ENCODE measurements around the gene IP6K3. TPM values are rescaled to one million over a fixed set of nuclear protein-coding genes. Genes with fewer than 3 reads are reported as not detected.

Gene IP6K3
- total RNA-seq, 6 experiments from 2014 or later: 0.25 to 0.83 (median 0.50) TPM; not detected in 2

DNA sequence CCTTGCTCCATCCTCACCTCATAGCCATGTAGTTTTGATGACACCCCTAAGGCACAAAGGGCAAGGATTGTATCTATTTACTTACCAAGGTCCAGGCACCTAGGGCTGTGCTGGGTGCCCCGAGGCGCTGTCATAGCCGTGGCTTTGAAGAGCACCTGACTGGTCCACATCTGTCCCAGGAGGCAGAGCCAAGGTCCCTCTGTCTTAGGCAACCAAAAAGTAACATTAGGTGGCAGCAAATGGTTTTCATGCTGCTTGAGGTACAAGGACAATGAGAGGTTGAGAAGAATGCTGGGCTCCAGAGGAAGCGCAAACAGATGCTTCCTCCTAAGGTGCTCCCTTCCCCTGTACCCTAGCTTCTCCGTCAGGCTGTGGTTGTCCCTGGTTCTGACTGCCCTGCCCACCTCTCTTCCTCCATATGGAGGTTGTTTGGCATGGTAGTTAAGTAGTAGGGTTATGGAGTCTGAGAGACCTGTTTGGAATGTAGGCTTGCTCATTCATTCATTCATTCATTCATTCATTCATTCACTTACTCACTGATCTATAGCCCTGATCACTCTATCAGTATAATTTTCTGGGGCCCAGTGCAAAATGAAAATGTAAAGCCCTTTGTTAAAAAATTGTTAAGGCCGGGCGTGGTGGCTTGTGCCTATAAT lies 32.2 kb downstream of the IP6K3 start:
- H3K27ac Mint-ChIP-seq: no peak overlapping the region
- TF ChIP-seq, protein P1, sequence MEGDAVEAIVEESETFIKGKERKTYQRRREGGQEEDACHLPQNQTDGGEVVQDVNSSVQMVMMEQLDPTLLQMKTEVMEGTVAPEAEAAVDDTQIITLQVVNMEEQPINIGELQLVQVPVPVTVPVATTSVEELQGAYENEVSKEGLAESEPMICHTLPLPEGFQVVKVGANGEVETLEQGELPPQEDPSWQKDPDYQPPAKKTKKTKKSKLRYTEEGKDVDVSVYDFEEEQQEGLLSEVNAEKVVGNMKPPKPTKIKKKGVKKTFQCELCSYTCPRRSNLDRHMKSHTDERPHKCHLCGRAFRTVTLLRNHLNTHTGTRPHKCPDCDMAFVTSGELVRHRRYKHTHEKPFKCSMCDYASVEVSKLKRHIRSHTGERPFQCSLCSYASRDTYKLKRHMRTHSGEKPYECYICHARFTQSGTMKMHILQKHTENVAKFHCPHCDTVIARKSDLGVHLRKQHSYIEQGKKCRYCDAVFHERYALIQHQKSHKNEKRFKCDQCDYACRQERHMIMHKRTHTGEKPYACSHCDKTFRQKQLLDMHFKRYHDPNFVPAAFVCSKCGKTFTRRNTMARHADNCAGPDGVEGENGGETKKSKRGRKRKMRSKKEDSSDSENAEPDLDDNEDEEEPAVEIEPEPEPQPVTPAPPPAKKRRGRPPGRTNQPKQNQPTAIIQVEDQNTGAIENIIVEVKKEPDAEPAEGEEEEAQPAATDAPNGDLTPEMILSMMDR (IDR thresholded peaks at IDR 0.05): no peak
- H3K4me1 Mint-ChIP-seq (ENCODE audit: low read depth): peaks cover 28% of the 10 kb centered on the region
- H3K27me3 Mint-ChIP-seq (ENCODE audit: insufficient read depth): peaks cover 13% of the 10 kb centered on the region
- H3K36me3 Mint-ChIP-seq (ENCODE audit: low read depth): peaks cover 11% of the 10 kb centered on the region
- no peak for DNase-seq
- no peak overlapping the region for H3K4me3 Mint-ChIP-seq
- H3K9me3 Mint-ChIP-seq: no peaks in the 10 kb centered on the region

DNA sequence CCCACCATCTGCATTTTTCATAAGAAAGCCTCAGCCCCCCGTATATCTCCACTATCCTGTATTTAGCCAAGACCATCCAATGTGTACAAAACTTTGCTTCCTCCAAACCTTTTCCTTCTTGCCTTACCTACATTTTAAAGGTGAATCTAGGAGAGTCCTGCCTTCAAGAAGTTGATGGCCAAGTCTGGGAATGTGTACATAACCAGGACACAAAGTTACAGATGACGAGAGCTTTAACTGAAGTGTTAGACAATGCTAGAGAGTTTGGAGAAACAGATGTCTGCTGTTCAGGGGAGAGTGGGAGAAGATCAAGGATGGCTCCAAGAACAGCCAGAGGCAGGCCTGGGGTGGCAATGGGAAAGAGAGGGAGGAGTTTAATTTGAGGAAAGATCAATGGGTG lies 32.9 kb downstream of the IP6K3 start:
- Mint-ChIP-seq H3K4me3 (no peak overlapping the region), H3K27me3 (ENCODE audit: insufficient read depth) (peaks cover 8% of the 10 kb centered on the region), H3K36me3 (ENCODE audit: low read depth) (peaks cover 16% of the 10 kb centered on the region), H3K27ac (no peak overlapping the region), H3K9me3 (no peaks in the 10 kb centered on the region), H3K4me1 (ENCODE audit: low read depth) (peaks cover 35% of the 10 kb centered on the region)
- no peak for DNase-seq
- TF ChIP-seq, protein P1 (IDR thresholded peaks at IDR 0.05): no peak

DNA sequence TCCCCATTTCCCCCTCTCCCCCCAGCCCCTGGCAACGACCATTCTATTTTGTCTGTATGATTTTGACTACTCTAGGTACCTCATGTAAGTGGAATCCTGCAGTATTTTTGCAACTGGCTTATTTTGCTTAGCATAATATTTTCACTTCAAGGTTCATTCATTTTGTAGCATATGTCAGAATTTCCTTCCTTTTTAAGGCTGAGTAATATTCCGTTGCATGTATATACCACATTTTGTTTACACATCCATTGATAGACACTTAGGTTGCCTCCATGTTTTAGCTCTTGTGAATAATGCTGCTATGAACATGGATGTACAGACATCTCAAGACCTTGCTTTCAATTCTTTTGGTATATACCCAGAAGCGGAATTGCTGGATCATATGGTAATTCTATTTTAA lies 33.8 kb downstream of the IP6K3 start:
- Mint-ChIP-seq H3K36me3 (ENCODE audit: low read depth) (peaks cover 19% of the 10 kb centered on the region), H3K27me3 (ENCODE audit: insufficient read depth) (peaks cover 8% of the 10 kb centered on the region), H3K4me1 (ENCODE audit: low read depth) (peaks cover 28% of the 10 kb centered on the region), H3K27ac (no peak overlapping the region), H3K9me3 (no peaks in the 10 kb centered on the region), H3K4me3 (no peak overlapping the region)
- DNase-seq: no peak
- TF ChIP-seq, protein P1 (IDR thresholded peaks at IDR 0.05): no peak

DNA sequence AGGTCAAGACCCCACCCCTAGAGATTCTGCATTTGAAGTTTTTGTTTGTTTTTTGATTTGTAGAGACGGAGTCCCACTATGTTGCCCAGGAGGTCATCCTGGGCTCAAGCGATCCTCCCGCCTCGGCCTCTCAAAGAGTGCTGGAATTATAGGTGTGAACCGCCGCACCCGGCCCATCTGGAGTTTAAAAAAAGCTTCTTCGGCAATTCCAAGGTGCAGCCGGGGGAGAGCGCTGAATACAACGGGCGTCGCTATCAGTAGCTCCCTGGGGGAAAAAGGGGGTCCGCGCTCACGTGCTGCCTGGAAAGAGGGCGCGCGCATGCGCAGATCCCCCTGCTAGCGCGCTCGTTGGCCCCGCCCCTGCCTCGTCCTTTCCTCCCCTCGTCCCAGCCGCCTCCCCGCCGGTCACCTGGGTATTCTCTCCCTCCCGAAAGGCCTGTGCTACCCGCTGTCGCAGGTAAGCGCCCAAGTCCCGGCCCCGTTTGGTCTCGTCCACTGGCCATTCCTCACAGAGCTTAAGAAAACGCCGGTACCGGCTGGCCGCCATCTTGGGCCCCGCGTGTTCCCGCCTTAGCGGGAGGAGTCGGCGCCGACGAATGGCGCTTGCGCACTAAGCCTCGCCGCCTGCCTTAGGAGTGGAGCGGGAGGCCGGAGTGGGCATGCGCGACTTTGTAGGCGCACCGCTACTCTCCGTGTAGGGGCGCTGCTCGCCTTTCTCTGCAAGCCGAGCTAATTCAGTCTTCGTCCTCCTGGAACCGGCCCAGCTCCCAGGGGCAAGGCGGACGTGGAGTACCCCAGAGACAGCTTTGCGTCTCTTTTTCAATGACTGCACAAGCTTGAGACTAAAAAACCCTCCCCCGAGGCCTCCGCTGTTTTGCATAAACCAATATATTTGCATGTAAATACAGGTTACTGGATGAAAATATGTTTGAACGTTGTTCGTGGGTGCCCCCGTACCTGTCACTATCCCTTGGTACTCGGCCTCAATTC lies 35.3 kb downstream of the IP6K3 start, which contains the start of gene UQCC2:
Gene UQCC2, minus strand, starts transcription at position 561 of the 990 bp plus-strand sequence. Its CDS starts 14 bp downstream, at position 547.
- TF ChIP-seq, protein P1 (IDR thresholded peaks at IDR 0.05): peak; percentile 78
- Mint-ChIP-seq H3K4me3 (peak within 1 kb of the TSS; percentile 98), H3K4me1 (ENCODE audit: low read depth) (peaks cover 27% of the 10 kb centered on the region), H3K27ac (peak within 1 kb of the TSS; percentile 97), H3K27me3 (ENCODE audit: insufficient read depth) (peaks cover 5% of the 10 kb centered on the region), H3K36me3 (ENCODE audit: low read depth) (peaks cover 19% of the 10 kb centered on the region), H3K9me3 (no peaks in the 10 kb centered on the region)
- DNase-seq: peak; percentile 93

DNA sequence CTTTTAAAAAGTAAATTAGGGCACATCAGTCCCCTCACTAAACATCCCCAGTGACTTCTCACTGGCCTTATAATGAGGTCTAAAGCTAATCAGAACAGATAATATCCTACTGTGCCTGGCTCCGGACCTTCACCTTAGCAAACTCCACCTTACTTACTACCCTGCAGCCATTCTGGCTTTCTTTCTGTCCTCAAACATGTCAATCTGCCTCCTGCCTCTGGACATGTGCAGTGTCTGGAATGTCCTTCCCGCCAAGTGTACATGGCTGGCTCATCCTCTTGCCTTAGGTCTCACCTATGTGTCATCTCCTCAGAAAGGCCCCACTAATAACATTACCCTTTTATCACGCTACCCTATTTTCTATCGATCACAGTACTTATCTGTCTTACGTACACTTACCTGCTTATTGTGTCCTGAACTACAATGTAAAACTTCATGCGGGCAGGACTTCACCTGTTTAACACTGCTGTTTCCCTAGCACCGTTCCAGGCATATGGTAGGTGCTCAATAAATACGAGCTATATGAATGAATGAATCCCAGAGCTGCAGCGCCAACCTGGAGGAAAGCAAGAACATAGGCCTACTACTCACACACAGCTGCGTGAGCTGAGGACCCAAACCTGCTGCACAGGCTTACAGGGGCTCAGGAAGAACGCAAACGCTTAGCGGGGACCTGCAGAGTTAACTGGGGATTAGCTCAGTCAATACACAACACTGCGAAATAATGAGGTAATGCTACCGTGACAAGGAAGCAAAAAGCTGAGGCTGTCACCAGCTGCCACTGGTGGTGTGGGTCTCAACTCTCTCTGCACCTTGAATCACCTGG lies 36.2 kb downstream of the IP6K3 start:
- Mint-ChIP-seq H3K4me1 (ENCODE audit: low read depth) (peaks cover 34% of the 10 kb centered on the region), H3K27ac (peak overlapping the region; percentile 97), H3K4me3 (peak overlapping the region; percentile 98), H3K36me3 (ENCODE audit: low read depth) (peaks cover 19% of the 10 kb centered on the region), H3K27me3 (ENCODE audit: insufficient read depth) (peaks cover 5% of the 10 kb centered on the region), H3K9me3 (no peaks in the 10 kb centered on the region)
- DNase-seq: no peak
- TF ChIP-seq, protein P1 (IDR thresholded peaks at IDR 0.05): no peak
